ENCODE data around the gene SPTBN4.

Gene SPTBN4

GRCh38 chr19:40603389-40604170, 136.8 kb downstream of the SPTBN4 start:
- POLR2A ChIA-PET: interaction anchor here (0.5 to 0.8 kb wide), 3 partner anchors 9 to 99 kb away, joined by 3 to 5 read pairs (median 4); no protein-coding TSS in a partner anchor
- no peak for TF ChIP-seq CTCF (IDR thresholded peaks at IDR 0.05; ENCODE audit: control extremely low read depth, extremely low read depth, low read depth, missing control alignments)
- DNase-seq (ENCODE audit: extremely low spot score): peak; percentile 94
- CTCF ChIA-PET: interaction anchor here (0.8 to 4.3 kb wide), 23 partner anchors 8 to 464 kb away, joined by 3 to 42 read pairs (median 4); partner anchors contain the start of gene BLVRB

- ChIA-PET POLR2A (interaction anchor here (0.5 to 0.8 kb wide), 3 partner anchors 9 to 99 kb away, joined by 3 to 5 read pairs (median 4); no protein-coding TSS in a partner anchor), CTCF (interaction anchor here (0.8 to 4.3 kb wide), 14 partner anchors 9 to 299 kb away, joined by 3 to 42 read pairs (median 6); partner anchors contain the start of gene BLVRB)
- TF ChIP-seq CTCF (IDR thresholded peaks at IDR 0.05; ENCODE audit: control extremely low read depth, extremely low read depth, low read depth, missing control alignments): no peak
- DNase-seq (ENCODE audit: extremely low spot score): no peak
These were observed 137.4 kb downstream of the SPTBN4 start for GRCh38 chr19:40604171-40604646.

GRCh38 chr19:40604647-40605215, 137.9 kb downstream of the SPTBN4 start:
- no peak for TF ChIP-seq CTCF (IDR thresholded peaks at IDR 0.05; ENCODE audit: control extremely low read depth, extremely low read depth, low read depth, missing control alignments)
- no peak for DNase-seq (ENCODE audit: extremely low spot score)
- POLR2A ChIA-PET: no interaction called here
- CTCF ChIA-PET: interaction anchor here (1.0 to 4.3 kb wide), 10 partner anchors 12 to 300 kb away, joined by 3 to 42 read pairs (median 5); partner anchors contain the start of gene BLVRB

- peak; percentile 49 for TF ChIP-seq CTCF (IDR thresholded peaks at IDR 0.05; ENCODE audit: control extremely low read depth, extremely low read depth, low read depth, missing control alignments)
- peak; percentile 76 for DNase-seq (ENCODE audit: extremely low spot score)
- ChIA-PET CTCF (interaction anchor here (0.8 to 4.3 kb wide), 6 partner anchors 11 to 141 kb away, joined by 3 to 42 read pairs (median 4); no protein-coding TSS in a partner anchor), POLR2A (no interaction called here)
These were observed 138.6 kb downstream of the SPTBN4 start for GRCh38 chr19:40605216-40605971.

- DNase-seq (ENCODE audit: extremely low spot score): no peak
- POLR2A ChIA-PET: interaction anchor here (0.5 kb wide), 1 partner anchor 280 kb away, joined by 4 read pairs; no protein-coding TSS in a partner anchor
- CTCF ChIA-PET: interaction anchor here (2.9 kb wide), 1 partner anchor 27 kb away, joined by 16 read pairs; no protein-coding TSS in a partner anchor
- no peak for TF ChIP-seq CTCF (IDR thresholded peaks at IDR 0.05; ENCODE audit: control extremely low read depth, extremely low read depth, low read depth, missing control alignments)
These were observed 140.8 kb downstream of the SPTBN4 start for GRCh38 chr19:40607311-40608239.
